ENCODE measurements around the gene SHISA8.

Gene SHISA8

DNA sequence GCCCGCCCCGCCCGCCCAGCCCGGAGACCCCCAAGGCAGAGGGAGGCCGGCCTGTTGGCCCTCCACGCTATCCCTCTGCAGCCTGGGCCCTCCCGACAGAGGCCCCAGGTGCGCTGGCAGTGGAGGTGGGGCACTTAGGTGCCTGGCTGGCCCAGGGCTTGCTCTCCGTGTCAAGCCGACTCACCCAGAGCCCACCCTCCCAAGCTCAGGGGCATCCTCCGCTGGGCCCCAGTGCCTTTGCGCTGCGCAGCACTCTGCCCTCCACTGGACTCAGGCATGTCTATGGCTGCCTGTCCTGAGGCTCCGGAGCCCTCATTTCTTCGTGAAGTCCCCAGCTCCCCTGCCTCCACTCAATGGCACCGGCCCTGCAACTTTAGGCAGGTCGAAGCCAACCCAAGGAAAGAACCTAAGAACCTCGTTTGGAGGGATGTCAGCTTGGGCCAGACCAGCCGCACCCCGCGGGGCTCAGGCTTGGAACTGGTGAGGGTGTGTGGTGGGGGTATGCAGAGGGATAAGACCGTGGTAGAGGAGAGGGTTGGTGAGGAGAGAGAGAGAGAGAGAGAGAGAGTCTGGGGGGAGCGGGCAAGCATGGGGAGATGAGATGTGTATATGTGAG is 43.2 kb upstream of the SHISA8 start:
- H3K9me3 ChIP-seq (ENCODE audit: low read length), result no peaks in the 10 kb centered on the region
- H3K27ac ChIP-seq (ENCODE audit: low read depth, low read length, poor library complexity, severe bottlenecking), result no peak overlapping the region
- no peaks in the 10 kb centered on the region for H3K79me2 ChIP-seq (ENCODE audit: insufficient read depth, low read length)
- peaks cover 29% of the 10 kb centered on the region for H3K4me1 ChIP-seq (ENCODE audit: insufficient read depth, low read length, severe bottlenecking)
- H4K20me1 ChIP-seq (ENCODE audit: insufficient read depth, low read length), result no peaks in the 10 kb centered on the region
- TF ChIP-seq EZH2 (IDR thresholded peaks at IDR 0.05; ENCODE audit: borderline replicate concordance, low read length), result no peak
- TF ChIP-seq, protein P1, sequence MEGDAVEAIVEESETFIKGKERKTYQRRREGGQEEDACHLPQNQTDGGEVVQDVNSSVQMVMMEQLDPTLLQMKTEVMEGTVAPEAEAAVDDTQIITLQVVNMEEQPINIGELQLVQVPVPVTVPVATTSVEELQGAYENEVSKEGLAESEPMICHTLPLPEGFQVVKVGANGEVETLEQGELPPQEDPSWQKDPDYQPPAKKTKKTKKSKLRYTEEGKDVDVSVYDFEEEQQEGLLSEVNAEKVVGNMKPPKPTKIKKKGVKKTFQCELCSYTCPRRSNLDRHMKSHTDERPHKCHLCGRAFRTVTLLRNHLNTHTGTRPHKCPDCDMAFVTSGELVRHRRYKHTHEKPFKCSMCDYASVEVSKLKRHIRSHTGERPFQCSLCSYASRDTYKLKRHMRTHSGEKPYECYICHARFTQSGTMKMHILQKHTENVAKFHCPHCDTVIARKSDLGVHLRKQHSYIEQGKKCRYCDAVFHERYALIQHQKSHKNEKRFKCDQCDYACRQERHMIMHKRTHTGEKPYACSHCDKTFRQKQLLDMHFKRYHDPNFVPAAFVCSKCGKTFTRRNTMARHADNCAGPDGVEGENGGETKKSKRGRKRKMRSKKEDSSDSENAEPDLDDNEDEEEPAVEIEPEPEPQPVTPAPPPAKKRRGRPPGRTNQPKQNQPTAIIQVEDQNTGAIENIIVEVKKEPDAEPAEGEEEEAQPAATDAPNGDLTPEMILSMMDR (IDR thresholded peaks at IDR 0.05; ENCODE audit: low read length), result no peak
- H3K4me3 ChIP-seq (ENCODE audit: low read depth, low read length, poor library complexity, severe bottlenecking), result no peak overlapping the region
- peak overlapping the region; percentile 60 for H3K4me2 ChIP-seq (ENCODE audit: low read length)
- H2AFZ ChIP-seq (ENCODE audit: low read length), result no peak overlapping the region
- H3F3A ChIP-seq (ENCODE audit: insufficient read depth, low read length), result no peaks in the 10 kb centered on the region
- H3K9ac ChIP-seq (ENCODE audit: low read length), result no peak overlapping the region
- H3K27me3 ChIP-seq (ENCODE audit: insufficient read depth, low read length), result no peaks in the 10 kb centered on the region
- H3K9me2 ChIP-seq (ENCODE audit: low read depth, low read length), result no peaks in the 10 kb centered on the region
- H3K36me3 ChIP-seq (ENCODE audit: insufficient read depth, low read length), result no peaks in the 10 kb centered on the region

DNA sequence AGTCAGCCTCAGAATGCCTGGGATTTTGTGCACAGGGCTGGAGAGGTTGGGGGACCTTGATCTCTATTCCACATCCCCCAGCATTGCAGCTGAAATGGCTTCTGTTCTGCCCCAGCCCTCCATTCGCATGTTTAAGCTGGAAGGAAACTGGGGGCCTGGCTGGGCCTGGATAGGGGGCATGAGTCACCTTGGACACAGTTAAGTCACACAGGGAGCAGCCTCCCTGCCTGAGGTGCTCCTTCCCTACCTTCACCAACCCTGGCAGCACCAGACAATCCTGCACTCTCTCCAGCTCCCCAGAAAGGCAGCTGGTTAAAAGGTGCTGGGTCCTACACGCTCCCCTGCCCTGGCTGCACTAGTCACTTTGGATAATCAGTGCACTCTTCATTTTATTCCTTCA is 37.8 kb upstream of the SHISA8 start:
- Histone ChIP-seq H3K36me3 (ENCODE audit: insufficient read depth, low read length) (no peaks in the 10 kb centered on the region), H3K9me2 (ENCODE audit: low read depth, low read length) (no peaks in the 10 kb centered on the region), H3K9me3 (ENCODE audit: low read length) (no peaks in the 10 kb centered on the region), H3K4me1 (ENCODE audit: insufficient read depth, low read length, severe bottlenecking) (peaks cover 36% of the 10 kb centered on the region), H3K27me3 (ENCODE audit: insufficient read depth, low read length) (no peaks in the 10 kb centered on the region), H3K9ac (ENCODE audit: low read length) (no peak overlapping the region), H3K27ac (ENCODE audit: low read depth, low read length, poor library complexity, severe bottlenecking) (no peak overlapping the region), H3K4me3 (ENCODE audit: low read depth, low read length, poor library complexity, severe bottlenecking) (no peak overlapping the region), H4K20me1 (ENCODE audit: insufficient read depth, low read length) (no peaks in the 10 kb centered on the region), H3K4me2 (ENCODE audit: low read length) (no peak overlapping the region), H3K79me2 (ENCODE audit: insufficient read depth, low read length) (no peaks in the 10 kb centered on the region), H2AFZ (ENCODE audit: low read length) (no peak overlapping the region), H3F3A (ENCODE audit: insufficient read depth, low read length) (no peaks in the 10 kb centered on the region)
- TF ChIP-seq, protein P1 (IDR thresholded peaks at IDR 0.05; ENCODE audit: low read length), result no peak
- TF ChIP-seq EZH2 (IDR thresholded peaks at IDR 0.05; ENCODE audit: borderline replicate concordance, low read length), result no peak

DNA sequence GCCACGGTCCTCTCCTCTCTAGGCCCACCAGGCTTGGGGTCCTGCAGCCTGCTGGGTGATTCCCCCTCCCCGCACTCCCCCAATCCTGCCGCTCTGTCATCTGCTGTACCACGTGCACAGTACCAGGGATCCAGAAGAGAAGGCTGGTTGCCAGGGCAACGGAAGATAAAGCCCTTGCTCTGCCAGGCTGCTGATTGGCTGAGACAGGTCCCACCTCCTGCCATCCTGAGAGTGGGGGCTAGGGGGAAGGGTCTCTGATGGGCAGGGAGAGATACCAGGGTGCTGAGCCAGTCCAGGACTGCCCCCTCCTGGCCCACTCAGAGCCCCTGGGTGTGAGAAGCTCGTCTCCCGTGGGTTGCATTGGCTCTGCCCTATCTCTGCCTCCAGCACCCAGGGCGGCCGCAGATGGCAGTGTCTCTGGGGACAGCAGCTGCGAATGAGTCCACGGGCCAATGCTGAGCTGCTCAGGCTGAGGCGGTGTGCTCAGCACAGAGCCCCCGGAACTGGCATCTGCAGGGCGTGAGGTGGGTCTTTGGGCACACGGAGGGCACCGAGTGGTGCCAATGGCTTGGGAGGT is 37.1 kb upstream of the SHISA8 start, which contains the start of gene SMIM45:
Gene SMIM45 (plus strand): TSS at position 253 of the 577 bp plus-strand sequence.
- Histone ChIP-seq H3K27ac (ENCODE audit: low read depth, low read length, poor library complexity, severe bottlenecking) (no peak within 1 kb of the TSS), H3K36me3 (ENCODE audit: insufficient read depth, low read length) (no peaks in the 10 kb centered on the region), H3K27me3 (ENCODE audit: insufficient read depth, low read length) (no peaks in the 10 kb centered on the region), H3K4me3 (ENCODE audit: low read depth, low read length, poor library complexity, severe bottlenecking) (no peak within 1 kb of the TSS), H3K4me2 (ENCODE audit: low read length) (no peak within 1 kb of the TSS), H4K20me1 (ENCODE audit: insufficient read depth, low read length) (no peaks in the 10 kb centered on the region), H2AFZ (ENCODE audit: low read length) (no peak within 1 kb of the TSS), H3K4me1 (ENCODE audit: insufficient read depth, low read length, severe bottlenecking) (peaks cover 39% of the 10 kb centered on the region), H3K9me3 (ENCODE audit: low read length) (no peaks in the 10 kb centered on the region), H3F3A (ENCODE audit: insufficient read depth, low read length) (no peaks in the 10 kb centered on the region), H3K9ac (ENCODE audit: low read length) (no peak within 1 kb of the TSS), H3K79me2 (ENCODE audit: insufficient read depth, low read length) (no peaks in the 10 kb centered on the region), H3K9me2 (ENCODE audit: low read depth, low read length) (no peaks in the 10 kb centered on the region)
- no peak for TF ChIP-seq EZH2 (IDR thresholded peaks at IDR 0.05; ENCODE audit: borderline replicate concordance, low read length)
- TF ChIP-seq, protein P1 (IDR thresholded peaks at IDR 0.05; ENCODE audit: low read length), result peak; percentile 11; the same call in 1 of the 2 replicates

Data from OCI-LY1 (cell line).